ENCODE data around the gene ABHD11.

DNA sequence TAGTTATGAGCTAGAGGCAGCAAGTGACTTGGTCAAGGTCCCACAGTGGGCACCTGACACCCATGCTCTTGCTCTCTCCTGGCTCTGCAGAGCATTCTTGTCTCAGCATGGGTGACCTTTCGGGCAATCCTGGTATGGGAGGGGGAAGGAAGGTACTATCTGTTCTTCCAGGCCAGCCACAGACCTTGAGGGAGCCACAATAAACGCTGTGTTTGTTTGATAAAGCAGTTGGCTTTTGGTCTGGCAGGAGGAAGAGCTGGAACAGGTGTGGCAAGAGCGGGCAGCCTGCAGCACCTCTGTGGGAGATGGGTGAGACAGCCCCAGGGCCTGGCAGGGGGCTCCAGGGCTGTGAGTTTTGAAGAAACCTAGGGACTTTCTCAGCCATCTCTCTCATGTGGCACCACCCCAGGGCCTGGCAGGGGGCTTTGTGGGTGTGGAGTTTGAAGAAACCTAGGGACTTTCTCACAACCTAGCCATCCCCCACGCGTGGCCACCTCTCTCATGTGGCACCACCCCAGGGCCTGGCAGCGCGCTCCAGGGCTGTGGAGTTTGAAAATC lies 20.1 kb upstream of the ABHD11 start:
- TF ChIP-seq POLR2A (IDR thresholded peaks at IDR 0.05; ENCODE audit: low read depth, low read length) (no peak), POU2F2 (IDR thresholded peaks at IDR 0.05; ENCODE audit: low read depth, low read length) (no peak), POLR2AphosphoS5 (IDR thresholded peaks at IDR 0.05; ENCODE audit: low read depth, low read length) (no peak), TAF1 (IDR thresholded peaks at IDR 0.05; ENCODE audit: low read depth, low read length) (no peak), PAX5 (IDR thresholded peaks at IDR 0.05; ENCODE audit: insufficient read depth, low read length, severe bottlenecking) (no peak), SPI1 (IDR thresholded peaks at IDR 0.05; ENCODE audit: low read depth, low read length) (no peak)

All from GM12891 (cell line).